Hematopoietic multipotent progenitor cell treated with erythropoietin and hydrocortisone succinate and interleukin-3 and kit ligand, for 15 days (in vitro differentiated cells): ENCODE results near the gene AHNAK.
"Not testable (repeated sequence)": the region's sequence is repeated elsewhere in the genome, so short reads cannot be mapped to it uniquely, and the experiment has no call there.

Experiments
- DNase-seq: peaks from one replicate; pipeline ENCODE4 v3.0.0-alpha.2; 2015; ENCODE audit warnings: low spot score

The AHNAK gene

DNA sequence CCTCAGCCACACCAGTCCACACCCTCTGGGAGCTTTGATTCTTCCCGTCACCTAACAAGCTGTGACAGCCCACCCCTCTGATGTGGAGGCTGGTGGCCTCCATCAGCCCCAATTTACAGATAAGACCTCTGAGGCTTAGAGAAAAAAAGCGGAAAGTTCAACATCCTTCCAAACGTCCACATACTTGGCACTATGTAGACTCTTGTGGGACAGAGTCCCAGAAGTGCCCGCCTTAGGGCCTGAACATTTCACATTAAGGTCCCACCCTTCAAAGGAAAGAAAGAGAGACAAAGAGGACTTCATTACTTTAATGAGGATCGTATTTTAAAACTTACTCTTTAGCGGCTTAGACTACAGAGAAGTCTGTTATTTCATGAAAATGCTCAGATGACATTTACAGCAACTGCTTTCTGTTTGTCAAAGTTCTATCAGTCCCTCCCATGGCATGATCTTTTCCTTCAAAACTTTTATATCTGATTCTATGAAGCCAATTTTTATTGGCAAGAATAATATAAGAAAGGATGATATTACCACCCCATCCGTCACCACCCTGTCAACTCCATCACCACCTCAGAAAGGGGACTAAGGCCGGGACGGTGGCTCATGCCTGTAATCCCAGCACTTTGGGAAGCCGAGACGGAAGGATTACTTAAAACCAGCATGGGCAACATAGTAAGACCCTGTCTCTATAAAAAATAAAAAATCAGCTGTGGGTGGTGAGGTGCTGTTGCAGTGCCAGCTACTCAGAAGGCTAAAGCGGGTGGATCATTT lies 143.5 kb downstream of the AHNAK start:
- DNase-seq: no peak

DNA sequence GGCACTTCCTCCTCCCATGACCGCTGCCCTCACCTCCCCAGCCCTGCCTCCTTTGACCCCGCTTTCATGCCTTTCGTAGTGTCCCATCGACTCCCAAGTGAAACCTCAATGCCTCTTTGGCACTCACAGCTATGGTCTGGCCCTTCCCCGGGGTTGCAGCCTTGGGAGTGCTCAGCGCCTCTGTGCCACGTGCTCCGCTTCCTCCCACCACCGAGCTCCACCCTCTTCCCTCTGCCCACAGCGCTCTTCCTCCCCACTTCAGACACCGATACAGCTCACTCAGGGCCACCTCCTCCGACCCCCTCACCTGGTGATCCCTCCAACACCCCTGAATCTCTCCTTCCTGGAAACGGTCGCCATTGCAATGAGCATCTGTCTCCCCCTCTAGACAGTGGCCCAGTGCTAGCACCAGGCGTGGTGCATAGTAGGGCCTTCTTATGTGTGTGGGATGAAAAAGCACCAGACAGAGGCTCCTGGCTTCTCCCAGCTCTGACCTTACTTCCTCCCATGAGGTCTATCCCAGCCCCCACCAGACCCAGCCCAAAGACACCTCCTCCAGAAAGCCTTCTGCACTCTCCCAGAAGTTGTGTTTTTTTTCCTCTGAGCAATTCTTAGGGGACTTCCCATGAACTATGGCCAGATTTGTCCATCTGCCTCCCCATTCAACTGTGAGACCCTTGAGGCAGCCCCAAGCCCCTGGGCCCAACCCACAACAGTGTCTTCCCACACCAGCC lies 144.2 kb downstream of the AHNAK start:
- DNase-seq: no peak

DNA sequence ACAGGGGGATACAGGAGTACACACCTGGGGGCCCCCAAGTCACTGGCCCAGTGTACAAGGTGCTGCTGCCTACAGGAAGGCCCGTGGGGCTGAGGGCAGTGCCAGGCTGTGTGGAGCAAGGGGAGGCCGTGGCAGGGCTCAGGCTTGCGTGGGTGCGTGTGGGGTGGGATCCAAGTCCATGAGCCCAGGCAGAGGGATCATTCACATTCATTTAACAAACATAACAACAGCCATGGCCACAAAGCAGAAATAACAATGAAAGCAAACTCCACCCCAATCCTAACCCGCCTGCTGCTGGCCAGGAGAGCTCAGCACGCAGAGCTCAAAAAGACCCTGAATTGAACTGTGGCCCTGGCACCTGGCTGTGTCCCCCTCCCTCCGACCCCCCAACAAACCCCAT lies 144.8 kb downstream of the AHNAK start:
- no peak for DNase-seq

DNA sequence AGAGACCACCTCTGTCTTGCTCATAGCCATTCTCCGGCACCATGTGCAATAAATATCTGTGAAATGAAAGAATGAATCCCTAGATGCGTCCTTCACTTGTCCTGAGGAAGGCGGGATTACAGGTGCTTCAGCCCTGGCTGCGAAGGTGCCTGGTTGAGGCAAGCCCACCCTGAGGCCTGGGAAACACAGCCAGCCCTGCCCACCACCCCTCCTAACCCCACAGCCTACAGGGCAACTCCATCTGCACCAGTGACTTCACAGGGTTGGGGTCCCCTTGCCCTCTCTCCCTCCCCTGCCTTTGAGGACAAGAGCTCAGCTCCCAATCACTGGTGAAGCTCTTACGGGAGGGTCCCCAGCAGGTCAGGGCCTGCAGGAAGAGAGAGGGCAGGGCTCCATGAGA lies 145.2 kb downstream of the AHNAK start:
- no peak for DNase-seq

DNA sequence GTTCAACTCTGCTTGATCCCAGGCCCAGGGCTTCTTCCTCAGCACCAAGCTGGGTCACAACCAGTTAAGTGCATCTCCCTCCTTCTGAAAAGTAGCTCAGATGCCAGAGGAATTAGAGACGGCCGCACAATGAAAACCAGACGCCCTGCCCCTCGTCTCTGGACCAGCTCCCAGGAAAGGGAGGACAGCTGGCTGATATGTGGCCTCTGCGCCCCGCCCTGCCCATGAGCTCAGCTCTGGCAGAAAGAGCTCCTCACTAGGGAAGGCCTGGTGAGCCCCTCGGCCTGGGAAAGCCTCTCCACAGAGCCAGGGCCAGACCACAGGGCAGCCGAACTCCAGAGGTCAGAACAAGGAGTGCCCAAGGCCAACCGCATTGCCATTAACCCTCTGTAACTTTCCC lies 145.8 kb downstream of the AHNAK start:
- peak; percentile 45 for DNase-seq

DNA sequence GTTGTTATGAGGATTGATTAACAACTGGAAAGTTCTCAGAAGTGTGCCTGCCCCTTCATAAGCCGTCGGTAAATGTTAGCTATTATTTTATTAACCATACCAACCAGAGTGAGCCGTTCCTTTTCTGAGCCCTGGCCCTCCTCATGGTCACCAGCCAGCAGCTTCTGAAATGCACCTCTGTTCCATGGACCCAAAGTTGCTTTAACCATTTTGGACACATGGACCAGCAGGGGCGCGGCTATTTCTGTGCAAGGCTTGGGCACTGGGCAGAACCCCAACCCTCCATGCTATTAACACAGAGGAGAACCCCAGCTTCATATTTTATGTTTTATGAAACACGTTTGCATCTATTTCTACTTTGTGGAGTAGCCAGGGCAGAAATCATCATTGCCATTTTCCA lies 146.3 kb downstream of the AHNAK start:
- DNase-seq: no peak

DNA sequence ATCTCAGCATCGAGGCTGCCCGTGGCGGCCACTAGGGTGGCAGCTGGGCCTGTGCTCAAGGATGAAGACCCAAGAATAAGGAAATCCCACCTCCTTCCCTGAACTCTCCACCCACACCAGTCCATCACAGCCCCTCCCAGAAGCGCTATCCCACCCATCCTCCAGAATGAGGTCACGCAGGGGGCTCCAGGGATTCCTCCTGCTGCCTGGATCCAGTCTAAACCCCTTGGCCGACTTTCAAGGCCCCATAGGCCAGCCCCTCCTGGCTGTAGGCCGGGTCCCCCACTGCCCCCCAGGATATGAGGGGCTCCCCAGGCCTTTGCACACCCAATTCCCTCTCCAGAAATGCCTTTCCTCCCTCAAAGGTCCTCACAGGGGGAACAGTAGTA lies 146.7 kb downstream of the AHNAK start:
- DNase-seq: no peak

DNA sequence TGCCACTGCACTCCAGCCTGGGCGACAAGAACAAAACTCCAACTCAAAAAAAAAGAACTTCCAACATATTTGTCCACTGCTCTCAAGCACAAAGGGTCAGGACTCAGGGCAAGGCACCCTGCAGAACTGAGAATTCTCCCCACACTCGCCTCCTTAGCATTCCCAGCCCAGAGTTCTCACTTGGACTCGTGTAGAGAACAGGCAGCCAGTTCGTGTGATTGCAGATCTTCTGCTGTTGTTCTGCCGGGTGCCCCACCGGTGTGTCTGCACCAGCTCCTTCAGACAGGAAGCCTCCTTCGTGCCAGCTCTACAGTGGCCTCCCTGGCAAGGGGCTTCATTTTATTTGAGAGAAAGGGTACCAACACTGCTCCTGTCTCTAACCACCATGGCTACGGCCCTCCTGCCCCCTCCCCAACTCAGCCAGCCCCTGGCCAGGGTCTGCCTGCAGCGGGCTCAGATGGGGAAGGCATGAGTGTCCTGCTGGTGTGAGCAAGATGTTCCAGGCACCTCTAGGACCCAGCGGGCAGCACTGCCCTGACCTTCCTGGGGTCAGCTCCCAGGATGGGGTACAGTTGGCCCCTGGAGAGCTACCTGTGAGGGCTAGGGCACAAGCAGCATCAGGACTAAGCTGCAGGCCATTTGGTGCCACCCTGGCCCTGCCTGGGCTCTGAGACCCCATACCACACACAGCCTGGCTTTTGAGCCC lies 147.3 kb downstream of the AHNAK start:
- no peak for DNase-seq

DNA sequence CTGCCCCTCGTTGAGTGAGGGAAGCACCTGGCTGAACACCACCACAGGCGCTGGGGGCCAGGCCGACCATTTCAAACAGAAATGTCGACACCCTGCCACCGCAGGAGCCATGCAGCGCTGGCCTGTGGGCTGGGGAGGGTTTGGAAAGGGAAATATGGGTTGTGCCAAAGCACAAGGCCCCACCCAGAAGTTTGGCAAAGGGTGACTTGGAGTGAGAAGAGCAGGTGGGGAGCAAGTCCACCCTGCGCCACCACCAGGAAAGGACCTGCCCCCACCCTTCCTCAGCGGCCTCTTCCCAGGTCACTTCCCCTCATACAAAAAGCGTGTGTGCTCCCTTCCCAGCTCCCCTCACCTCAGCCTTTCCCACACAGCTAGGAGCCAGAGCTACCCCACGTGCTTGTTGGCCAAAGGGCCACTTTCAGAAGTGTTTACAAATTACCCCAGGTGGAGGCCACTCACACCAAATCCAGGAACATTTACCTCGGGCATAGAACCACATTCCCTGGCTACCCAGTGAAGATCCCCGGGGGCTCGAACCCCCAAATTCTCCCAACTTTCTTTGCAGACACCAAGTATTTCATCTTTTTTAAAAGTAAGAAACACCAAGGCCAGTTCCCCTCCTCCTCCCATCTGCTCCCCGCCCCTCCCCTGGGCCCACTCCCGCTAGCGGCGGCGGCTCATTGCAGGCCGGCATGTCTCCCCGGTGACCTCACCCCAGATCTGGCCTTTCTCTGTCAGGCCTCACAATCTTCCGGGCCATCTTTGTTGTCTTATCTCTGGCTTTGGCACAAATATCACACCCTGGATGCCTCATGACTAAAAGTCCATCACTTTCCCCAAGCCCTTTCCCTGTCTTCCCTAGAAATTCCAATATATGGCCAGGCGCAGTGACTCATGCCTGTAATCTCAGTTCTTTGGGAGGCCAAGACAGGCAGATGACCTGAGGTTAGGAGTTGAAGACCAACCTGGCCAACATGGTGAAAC lies 148.3 kb downstream of the AHNAK start:
- no peak for DNase-seq

DNA sequence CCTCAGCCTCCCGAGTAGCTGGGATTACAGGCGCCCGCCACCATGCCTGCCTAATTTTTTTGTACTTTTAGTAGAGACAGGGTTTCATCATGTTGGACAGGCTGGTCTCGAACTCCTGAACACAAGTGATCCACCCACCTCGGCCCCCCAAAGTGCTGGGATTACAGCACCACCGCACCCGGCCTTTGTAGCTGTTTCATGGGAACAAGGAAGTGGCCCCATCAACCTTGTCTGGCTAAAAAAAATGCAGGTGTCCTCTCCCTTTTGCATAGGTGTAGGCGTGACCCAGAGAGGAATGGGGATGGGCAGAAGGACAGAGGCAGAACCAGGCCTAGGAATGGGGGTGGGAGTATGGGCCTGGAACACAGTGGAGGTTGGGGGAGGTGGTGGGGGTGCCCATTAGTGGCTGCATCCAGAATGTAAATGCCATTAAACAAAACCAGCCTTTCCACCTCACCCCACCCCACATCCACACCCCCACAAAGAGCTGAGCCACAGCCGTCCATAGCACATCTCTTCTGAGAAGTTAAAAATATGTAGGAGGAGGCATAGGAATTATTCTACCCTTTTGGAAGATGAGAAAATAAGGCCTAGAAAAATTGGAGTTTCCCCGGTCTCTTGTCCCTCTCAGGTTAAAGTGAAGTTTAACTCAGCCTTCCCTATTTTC lies 150.6 kb downstream of the AHNAK start:
- no peak for DNase-seq

DNA sequence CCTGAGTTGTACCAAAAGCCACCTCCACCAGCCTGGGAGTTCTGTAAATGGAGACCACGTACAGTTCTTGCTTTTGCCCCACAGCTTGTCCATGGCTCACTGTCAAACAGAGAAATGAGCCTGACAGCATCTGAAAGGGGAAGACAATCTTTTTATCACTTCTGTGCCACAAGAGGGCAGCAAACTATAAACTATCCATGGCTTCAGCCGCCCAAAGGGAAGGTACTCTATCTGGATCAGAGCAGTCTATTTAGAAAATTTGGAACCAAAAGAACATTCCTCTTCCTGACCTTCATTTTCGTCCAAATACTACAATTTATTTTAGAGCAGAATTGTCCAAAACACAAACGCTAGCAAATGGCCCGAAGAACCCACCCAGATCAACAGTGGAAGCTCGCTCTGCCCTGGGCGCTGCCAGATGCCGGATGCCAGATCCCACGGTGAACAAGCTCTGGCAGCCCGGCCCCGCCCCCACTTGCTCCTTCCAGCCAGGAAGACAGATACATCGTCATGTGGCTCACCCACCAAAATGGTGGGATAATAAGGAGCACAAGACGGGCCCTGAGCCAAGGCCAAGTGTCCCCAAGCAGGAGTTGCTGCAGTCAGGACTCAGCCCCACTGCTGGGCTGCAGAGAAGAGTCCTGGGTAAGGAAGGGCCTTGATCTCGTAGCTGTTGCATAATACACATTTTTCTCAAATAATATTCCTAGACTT lies 151.6 kb downstream of the AHNAK start:
- DNase-seq: peak; percentile 80

DNA sequence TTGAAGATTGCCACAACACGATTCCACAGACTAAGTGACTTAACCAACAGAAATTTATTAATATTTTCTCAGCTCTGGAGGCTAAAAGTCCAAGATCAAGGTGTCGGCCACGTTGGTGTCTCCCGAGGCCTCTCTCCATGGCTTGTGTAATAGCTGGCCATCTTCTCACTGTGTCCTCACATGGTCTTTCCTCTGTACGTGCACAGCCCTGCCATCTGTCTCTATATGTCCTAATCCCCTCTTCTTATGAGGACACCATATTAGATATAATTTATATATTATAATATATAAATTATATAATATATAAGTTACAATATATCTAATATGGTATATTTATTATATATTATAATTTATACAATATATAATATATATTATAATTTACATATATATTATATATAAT lies 152.9 kb downstream of the AHNAK start:
- no peak for DNase-seq

DNA sequence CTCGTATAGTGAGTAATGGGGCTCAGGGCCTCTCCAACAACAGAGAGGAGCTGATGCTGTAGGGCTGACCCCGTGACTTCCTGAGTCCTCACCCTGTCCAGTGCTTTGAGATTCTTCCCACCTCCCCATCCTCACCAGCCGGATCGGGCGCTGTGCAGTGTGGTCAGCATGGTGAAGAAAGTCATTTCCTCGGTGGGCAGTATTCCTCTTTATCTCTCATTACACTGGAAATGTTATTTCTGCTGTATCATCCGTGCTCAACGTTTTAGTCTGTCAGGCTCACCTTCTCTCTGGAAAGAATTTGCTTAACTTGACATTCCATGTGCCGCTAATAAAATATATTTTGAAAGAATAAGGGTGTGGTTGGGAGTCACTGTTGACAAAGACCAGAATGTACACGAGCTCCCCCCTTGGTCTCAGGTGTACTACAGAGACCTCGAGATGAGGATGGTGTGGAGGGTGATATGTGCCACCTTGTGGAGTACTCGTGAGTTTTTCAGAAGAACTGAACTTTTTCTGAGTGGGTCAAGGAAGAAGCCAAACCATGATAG lies 153.5 kb downstream of the AHNAK start:
- peak; percentile 32 for DNase-seq

DNA sequence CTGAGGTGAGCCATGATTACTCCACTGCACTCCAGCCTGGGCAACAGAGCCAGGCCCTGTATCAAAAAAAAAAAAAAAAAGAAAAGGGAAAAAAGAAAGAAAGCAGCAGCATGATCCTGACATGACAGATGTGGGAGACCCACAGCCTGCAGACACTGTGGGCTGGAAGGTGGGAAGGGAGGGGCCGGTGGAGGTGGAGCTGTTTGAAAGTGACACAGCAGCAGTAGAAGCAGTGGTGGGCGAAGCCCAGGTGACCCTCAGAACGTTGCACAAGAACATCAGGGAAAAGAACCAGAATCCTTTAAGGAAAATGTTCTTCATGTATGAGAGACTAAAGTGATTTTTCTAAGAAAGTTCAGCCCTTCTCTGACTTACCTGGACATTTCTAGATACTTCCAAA lies 154.1 kb downstream of the AHNAK start:
- DNase-seq: no peak

DNA sequence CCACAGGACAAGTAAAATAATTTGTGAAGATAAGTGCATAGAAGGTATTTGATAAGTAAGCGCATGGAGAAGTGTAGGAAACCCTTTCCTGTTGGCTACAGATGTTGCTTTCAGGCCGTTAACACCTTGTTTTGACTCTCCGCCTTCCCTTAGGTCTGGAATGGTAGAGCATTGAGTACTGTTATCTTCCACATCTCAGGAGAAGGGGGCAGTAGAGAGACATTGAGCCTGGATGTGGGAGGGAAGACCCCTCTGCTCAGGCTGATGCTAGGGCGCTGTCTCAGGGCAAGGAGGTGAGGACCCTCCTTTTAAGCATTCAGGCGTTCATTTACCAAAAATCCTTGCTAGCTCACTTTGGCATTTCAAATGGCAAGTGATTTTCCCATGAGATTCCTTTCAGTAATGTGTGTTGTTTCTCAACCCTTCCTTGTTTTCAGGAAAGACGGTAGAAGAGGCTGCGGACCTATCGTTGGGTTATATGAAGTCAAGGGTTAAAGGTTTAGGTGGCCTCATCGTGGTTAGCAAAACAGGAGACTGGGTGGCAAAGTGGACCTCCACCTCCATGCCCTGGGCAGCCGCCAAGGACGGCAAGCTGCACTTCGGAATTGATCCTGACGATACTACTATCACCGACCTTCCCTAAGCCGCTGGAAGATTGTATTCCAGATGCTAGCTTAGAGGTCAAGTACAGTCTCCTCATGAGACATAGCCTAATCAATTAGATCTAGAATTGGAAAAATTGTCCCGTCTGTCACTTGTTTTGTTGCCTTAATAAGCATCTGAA lies 154.8 kb downstream of the AHNAK start:
- DNase-seq: no peak

DNA sequence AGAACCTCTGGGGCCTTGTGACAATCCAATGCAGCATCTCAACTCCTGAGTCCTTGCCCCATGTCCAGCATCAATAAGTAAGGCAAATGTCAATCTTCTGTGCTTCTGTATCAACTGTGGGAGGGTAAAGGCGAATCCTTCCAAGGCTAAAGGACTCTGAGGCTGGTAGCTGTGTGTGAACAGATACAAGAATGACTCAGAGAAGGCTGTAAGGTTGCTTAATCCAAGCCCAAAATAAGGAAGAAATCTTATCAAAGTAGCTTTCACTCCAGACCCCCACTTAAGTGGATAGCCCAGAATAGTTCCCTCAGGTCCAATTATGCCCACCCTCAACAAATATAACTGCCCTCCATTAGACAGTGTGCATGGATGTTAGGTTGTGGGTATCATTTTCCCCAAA lies 155.9 kb downstream of the AHNAK start:
- no peak for DNase-seq

DNA sequence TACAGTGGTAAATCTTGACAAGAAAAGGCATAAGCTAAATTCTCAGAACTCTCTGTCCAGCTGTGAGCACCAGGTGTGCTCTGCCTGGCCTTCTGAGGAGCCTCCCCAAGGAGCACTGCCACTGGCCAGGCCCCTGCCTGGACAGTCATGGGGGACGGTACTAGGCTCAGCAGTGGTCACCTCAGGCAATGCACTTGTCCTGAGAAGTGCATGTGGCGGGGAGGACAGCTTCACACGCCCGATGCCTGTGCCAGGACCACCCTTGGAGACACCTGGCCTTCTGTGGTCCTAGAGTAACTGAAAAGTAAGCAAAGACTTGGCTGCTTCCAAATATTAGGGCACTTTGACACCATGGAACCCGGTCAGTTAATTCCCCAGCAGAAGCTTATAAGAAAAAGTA lies 156.4 kb downstream of the AHNAK start:
- DNase-seq: no peak

DNA sequence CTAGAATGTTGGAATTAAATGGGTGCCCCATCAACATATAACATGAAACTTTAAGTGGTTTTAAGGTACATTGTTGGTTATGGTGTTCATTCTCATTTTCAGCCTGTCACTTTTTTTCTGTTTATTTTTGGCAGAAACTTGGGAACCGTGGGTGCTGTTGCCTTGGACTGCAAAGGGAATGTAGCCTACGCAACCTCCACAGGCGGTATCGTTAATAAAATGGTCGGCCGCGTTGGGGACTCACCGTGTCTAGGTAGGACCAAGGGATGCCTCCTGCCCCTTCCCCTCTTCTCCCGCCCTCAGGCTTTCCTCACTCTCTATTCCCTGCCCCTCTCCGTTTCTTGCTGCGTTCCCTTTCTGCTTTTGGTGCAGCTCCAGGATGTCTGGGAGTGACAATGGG lies 157.6 kb downstream of the AHNAK start:
- DNase-seq: no peak

DNA sequence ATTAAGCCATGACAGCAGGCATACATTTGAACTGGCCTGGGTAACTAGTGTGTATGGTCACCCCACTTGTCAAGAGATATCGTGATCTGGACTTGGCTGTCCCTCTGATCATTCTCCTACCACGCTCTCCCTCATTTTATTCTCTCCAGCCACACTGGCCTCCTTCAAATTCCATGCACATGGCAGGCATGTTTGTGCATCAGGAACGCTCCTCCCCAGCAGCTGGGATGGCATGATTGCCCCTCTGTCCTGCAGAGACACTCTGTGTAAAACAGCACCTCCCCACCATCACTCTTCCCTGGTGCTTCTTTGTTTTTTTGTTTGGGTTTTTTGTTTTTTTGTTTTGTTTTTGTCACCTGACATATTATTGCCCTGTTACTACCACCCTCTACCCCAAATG lies 159.2 kb downstream of the AHNAK start:
- no peak for DNase-seq

DNA sequence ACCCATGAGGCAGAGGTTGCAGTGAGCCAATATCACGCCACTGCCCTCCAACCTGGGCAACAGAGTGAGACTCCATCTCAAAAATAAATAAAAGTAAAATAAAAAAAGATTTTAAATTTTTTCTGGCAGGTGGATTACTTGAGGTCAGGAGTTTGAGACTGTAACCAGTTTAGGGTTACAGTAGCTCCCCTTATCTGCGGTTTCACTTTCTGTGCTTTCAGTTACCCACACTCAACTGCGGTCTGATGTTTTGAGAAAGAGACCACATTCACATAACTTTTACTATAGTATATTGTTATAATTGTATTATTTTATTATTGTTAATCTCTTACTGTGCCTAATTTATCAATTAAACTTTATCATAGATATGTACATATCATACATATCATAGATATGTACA lies 160.5 kb downstream of the AHNAK start:
- DNase-seq: not testable (repeated sequence)
